Measurements from ENCODE around the gene ST3GAL6.

DNA sequence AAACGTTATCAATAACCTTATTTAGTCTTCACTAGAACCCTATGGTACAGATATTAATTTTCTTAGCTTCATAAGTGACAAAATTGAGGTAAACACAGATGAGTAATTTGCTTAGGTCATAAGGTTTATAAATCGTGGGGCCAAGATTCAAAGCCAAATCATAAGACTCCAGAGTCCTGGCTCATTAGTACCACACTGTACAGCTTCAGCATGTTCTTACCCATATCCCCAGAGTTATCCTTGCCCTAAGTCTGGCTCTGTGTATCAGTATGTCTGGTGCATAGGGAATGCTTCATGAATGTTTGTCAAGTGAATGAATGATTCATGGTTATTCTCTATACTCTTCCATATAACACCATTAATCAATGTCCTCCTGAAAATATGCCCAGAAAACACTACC, 45.6 kb upstream of the ST3GAL6 start:
- TF ChIP-seq, protein P1, sequence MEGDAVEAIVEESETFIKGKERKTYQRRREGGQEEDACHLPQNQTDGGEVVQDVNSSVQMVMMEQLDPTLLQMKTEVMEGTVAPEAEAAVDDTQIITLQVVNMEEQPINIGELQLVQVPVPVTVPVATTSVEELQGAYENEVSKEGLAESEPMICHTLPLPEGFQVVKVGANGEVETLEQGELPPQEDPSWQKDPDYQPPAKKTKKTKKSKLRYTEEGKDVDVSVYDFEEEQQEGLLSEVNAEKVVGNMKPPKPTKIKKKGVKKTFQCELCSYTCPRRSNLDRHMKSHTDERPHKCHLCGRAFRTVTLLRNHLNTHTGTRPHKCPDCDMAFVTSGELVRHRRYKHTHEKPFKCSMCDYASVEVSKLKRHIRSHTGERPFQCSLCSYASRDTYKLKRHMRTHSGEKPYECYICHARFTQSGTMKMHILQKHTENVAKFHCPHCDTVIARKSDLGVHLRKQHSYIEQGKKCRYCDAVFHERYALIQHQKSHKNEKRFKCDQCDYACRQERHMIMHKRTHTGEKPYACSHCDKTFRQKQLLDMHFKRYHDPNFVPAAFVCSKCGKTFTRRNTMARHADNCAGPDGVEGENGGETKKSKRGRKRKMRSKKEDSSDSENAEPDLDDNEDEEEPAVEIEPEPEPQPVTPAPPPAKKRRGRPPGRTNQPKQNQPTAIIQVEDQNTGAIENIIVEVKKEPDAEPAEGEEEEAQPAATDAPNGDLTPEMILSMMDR (IDR thresholded peaks at IDR 0.05) = no peak
- TF ChIP-seq POLR2A (IDR thresholded peaks at IDR 0.05) = no peak
